UCSD-AML1 (cell line): ENCODE measurements around the gene GLIS1.

Experiments
- DNase-seq: peaks from one replicate; lab custom pipeline; 2025; ENCODE audit not compliant: unreplicated experiment; lab: John Stamatoyannopoulos, UW

Gene GLIS1

DNA sequence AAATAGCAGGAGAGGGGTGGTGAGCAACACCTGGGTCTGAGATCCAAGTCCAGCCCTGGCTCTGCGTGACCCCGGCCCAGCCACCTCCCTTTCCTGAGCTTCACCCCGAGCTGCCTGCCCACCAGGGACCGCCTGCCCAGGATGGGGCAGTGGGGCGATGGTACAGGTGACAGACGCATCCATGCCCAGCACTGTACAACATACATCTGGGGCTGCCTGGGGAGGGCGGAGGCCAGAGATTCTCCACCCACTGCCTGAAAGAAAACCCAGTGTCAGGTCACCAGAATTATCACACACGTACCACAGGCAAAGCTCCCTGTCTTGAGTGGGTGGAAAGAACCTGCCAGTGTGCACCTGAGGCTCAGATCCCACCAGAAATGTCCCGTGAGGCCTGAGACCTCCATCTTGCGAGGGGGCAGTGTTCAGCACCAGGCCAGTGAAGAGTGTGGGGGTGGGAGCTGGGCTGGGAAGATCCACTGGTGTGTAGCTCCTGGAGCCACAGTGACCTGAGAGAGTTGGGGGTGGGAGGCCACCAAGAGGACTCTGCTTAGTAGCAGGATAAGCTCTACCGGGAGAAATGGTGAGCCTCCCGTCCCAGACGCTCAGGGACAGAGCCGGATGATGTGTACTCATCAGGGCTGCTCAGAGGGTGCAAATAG is 198.2 kb downstream of the GLIS1 start:
- DNase-seq = no peak

GRCh38 chr1:53539711-53540603 is 199.0 kb downstream of the GLIS1 start:
- DNase-seq = no peak

GRCh38 chr1:53539226-53539625 is 199.7 kb downstream of the GLIS1 start:
- no peak for DNase-seq

DNA sequence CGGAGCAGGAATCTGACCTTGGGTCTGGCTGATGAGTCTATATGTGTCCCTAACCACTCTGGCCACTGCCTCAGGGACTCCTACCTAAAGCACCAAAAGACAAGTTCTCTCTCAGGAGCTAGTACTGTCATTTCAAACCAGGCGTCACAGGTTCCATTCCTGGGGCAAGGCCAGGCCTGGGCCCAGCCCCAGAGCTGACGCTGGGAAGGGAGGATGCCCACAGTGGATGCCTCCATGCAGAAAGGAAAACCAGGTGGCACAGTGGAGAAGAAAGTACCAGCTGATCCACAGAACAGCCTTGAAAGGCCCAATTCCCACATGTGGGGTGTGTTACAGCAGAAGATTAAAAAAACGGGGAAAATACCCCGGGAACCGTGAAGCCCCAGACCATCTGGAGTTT is 202.4 kb downstream of the GLIS1 start:
- no peak for DNase-seq

- no peak for DNase-seq
These were observed 203.1 kb downstream of the GLIS1 start for GRCh38 chr1:53535846-53536245.

DNA sequence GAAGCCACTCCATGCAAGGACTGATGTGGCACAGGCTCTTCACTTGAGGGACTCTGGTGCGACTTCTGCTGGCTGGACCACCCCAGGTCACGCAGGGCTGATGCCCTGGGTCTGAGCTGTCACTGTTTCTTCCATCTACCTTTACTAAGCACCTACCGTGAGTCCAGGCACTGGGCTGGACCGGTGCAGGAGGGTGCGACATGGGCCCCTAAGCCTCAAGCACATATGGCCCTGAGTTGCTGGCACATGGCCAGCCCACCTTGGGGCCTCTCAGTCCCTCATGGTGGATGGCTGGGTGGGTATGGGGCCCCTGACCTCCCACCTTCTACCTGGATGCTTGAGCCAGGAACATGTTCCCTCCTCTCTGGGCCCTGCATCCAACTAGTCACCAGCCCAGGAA is 203.7 kb downstream of the GLIS1 start:
- no peak for DNase-seq

DNA sequence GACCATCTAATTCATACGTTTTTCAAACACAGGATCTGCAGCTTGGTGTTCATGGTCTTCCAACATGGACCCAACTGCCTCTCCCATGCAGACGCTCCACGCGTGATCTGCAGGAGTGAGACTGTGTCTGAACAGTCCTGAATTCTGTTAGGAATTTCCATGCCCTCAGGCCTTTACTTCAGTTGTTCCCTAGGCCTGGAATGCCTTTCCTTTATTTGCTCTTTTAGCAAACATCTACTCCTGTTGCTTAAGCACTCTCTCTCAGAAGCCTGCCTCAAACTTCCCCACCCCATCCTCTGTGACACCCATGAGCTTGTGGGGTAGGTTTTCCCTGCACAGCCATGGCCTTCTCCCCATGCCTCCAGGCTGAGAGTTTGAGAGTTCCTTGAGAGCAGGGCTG is 206.1 kb downstream of the GLIS1 start:
- DNase-seq = no peak

DNA sequence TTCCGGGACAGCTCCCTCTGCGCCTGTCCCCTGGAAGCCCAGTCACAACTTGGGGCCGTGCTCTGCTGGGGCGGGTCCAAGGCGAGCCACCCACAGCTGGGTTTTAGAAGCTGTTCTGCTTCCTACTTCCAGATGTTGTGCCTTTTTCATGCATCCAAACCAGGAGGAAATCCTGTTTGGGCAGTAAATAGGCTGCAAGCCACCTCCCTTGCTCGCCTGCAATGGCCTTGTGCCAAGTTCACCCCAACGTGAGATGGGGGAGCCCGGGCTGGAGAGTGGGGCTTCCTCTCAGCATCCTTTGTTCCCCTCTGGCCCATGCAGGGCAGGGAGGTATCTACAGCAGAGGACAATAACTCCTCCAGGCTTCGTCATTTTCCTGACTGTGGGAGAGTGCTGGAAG is 206.6 kb downstream of the GLIS1 start:
- no peak for DNase-seq

DNA sequence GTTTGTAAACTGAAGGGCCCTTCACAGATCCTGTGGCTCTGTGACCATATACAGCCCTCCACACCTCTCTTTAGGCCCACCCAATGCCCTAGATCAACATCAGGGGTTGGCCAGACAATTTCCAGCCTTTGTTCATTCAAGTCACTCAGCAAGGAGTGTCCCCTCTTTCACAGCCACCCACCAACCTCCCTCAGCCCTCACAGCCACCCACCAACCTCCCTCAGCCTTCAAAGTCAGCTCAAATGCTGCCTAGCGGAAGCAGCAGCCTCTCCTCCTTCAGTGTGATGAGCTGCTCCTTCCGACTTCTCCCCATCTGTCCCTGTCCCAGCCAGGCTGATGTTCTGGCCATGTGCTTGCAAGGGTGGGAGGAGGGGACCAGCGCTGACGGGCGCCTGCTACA is 208.4 kb downstream of the GLIS1 start:
- no peak for DNase-seq

- DNase-seq = no peak
These were observed 209.4 kb downstream of the GLIS1 start for GRCh38 chr1:53529555-53529954.

GRCh38 chr1:53527368-53527767 is 211.6 kb downstream of the GLIS1 start:
- no peak for DNase-seq

DNA sequence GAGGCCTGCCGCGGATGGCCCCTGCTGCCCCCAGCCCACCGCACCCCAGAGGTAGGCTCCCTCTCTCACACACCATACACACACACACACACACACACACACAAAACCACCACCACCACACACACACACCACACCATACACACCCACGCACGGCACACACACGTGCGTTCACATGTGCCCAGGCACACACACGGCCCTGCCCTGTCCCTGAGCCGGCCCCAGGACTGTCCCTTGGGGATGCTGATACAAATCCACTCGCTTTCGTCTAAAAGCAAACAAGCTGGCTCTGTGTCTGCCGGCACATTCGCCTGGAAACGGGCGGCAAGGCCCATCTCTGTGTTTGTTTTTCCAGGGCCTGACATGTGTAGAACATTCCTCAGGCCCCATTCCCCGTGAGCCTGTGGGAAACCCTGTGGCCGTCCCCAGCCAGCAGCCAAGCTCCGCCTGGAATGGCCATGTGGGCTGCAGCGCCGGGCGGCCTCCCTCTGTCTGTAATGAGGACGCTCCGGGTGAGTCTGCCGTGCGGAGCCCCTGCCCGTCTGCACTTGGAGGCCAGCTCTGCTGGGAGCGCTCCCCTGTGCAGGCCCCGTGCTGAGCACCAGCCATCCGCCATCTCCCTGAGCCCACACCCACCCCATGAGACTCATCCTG is 212.4 kb downstream of the GLIS1 start:
- DNase-seq = no peak

DNA sequence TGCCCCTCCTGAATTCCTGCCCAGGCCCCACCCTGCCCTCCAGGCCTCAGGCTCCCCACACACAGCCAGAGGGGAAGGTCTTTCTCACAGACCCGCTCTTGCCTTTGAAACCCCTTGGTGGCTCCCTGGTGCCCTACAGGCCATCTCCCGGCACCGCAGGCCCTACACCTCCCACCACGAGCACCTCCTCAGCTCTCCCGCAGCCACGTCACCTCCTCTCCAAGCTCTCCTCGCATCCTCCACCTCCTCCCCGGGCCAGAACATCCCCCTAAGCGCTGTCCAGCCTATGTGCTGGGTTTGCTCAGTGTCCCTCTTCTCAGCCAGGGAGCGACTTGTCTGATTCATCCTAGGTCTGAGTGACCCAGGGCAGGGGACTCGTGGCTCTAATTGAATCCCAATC is 213.4 kb downstream of the GLIS1 start:
- DNase-seq = no peak

GRCh38 chr1:53524428-53525375 is 214.3 kb downstream of the GLIS1 start:
- DNase-seq = no peak

DNA sequence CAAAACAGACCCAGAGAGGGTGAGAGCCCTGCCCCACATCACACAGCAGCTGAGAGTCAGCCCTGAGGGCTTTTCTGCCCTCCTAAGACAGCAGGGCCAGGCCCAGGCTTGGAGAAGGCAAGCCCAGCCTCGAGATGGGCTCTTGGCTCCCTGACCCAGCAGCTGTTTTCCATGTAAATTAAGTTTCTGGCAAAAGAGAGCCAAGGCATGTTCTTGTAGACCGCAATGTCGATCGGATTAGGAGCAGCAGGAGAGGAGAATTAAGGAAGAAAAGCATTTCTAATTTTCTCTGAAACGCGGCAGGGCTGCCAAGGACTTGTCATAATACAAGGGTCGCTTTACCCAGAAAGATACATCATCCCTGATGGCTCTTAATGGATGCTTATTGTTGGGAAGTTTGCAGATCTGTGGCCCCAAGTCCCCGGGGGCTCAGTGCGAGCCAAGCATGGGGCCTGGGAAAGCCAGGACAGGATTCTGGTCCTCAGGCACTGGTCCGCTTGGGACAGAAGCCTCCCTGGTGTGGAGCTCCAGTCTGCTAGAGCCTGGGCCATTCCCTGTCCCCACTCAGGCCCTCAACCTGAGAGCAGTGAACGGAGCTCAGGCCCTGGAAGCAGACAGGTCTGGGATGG is 216.9 kb downstream of the GLIS1 start:
- no peak for DNase-seq

DNA sequence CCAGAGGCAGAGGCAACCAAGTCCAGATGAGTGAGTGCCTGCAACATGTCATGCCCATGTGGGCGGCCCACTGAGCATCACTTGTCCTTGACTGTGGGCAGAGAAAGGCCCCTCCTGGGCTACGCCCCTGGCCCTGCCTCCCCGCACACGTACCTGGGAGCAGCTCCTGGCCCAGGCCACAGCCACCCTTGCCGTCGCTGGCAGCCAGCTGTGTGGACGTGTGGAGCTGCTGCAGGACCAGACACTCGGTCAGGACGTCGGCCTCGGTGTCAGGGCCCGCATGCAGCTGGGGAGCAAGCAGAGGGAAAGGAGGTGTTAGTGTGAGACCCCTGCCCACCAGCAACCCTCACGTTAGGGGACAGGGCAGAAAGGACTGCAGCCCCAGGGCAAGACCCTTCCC is 218.5 kb downstream of the GLIS1 start:
- DNase-seq = no peak

DNA sequence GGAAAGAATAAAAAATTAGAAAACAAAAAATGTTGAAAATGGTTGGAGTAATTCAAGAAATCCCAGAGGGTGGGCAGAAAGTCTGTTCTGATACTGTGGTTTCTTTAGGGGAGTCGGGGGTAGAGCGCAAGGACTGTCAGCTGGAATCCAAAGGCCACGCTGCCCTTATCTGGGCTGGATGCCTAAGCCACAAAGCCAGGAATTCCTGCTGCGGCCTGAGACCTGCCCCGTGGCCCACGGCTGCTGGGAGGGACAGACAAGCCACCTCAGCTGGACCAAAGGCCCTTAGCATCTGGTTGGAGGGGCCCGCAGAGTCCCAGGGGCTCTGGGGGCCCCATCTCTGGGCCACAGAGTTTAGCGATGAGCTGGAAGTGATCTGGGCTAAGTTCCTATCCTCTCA is 219.5 kb downstream of the GLIS1 start:
- DNase-seq = no peak

GRCh38 chr1:53518775-53519174 is 220.2 kb downstream of the GLIS1 start:
- DNase-seq = no peak

- no peak for DNase-seq
These were observed 221.1 kb downstream of the GLIS1 start for GRCh38 chr1:53517821-53518352.

GRCh38 chr1:53517109-53517508 is 221.9 kb downstream of the GLIS1 start:
- no peak for DNase-seq
